BE2C (cell line): Measurements from ENCODE around the gene ATG4A.

Source experiments
- DNase-seq: peaks from one replicate; pipeline ENCODE4 v3.0.0-alpha.2; 2020
- H3K27me3 ChIP-seq: fragments of 250-450 bp; sonication (Bioruptor Pico); 2 replicates; pipeline ENCODE4 v1.5.1; 2020; ENCODE audit warnings: mild to moderate bottlenecking
- H3K36me3 ChIP-seq: fragments of 250-450 bp; sonication (Bioruptor Pico); 2 replicates; pipeline ENCODE4 v1.5.1; 2020; ENCODE audit warnings: mild to moderate bottlenecking
- H3K4me1 ChIP-seq: fragments of 250-450 bp; sonication (Bioruptor Pico); 2 replicates; pipeline ENCODE4 v1.5.1; 2020
- H3K4me3 ChIP-seq: 2 replicates; pipeline ENCODE4 v1.5.1; 2011; ENCODE audit warnings: low read depth, low read length
- H3K9me3 ChIP-seq: fragments of 250-450 bp; sonication (Bioruptor Pico); 2 replicates; pipeline ENCODE4 v1.5.1; 2020
- TF ChIP-seq, protein P1 (sequence below): IDR thresholded peaks from 2 replicates; pipeline ENCODE4 v1.5.1; 2012; ENCODE audit warnings: mild to moderate bottlenecking, low read depth, low read length

The ATG4A gene

DNA sequence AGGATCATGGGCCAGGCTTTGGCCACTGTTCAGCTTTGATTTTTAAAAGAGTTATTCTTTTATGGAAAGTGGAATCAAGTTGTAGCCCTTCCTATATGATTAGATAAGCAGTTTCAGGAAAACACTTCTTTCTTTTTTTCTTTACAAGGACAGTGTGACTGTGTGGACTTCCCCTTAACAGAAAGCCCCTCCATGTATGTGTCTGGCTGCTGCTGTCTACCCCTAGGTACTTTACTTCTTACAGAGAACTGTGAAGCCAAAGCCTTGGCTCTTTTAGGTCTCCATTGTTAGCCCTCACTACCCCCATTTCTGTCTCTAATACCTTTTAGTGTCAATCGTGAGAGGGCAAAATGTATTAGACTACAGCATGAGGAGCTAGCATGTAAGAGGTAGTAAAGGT is 27.6 kb upstream of the ATG4A start:
- no peak for DNase-seq
- Histone ChIP-seq H3K27me3 (peaks cover 3% of the 10 kb centered on the region; the same call in 1 of the 2 replicates), H3K4me1 (no peaks in the 10 kb centered on the region), H3K9me3 (no peaks in the 10 kb centered on the region), H3K36me3 (no peaks in the 10 kb centered on the region), H3K4me3 (no peak overlapping the region)
- TF ChIP-seq, protein P1, sequence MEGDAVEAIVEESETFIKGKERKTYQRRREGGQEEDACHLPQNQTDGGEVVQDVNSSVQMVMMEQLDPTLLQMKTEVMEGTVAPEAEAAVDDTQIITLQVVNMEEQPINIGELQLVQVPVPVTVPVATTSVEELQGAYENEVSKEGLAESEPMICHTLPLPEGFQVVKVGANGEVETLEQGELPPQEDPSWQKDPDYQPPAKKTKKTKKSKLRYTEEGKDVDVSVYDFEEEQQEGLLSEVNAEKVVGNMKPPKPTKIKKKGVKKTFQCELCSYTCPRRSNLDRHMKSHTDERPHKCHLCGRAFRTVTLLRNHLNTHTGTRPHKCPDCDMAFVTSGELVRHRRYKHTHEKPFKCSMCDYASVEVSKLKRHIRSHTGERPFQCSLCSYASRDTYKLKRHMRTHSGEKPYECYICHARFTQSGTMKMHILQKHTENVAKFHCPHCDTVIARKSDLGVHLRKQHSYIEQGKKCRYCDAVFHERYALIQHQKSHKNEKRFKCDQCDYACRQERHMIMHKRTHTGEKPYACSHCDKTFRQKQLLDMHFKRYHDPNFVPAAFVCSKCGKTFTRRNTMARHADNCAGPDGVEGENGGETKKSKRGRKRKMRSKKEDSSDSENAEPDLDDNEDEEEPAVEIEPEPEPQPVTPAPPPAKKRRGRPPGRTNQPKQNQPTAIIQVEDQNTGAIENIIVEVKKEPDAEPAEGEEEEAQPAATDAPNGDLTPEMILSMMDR, result no peak

DNA sequence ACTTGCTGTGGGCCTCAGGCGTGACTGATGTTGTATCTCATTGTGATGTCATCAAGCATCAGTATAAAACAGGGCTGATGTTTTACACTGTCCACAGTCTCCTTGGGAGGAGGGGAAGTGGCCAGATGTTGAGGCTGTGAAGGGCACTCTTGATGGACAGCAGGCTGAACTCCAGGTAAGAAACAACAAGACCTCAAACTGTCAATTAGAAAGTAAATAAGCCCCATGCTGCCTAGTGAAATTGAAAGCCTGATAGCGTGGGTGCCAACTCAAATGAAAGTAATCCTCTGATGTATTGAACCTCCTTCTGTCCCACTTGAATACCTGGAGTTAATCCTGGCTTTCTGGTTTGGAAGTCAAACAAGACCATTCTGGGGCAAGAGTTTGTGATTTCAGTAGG is 27.0 kb upstream of the ATG4A start:
- Histone ChIP-seq H3K9me3 (no peaks in the 10 kb centered on the region), H3K36me3 (no peaks in the 10 kb centered on the region), H3K4me1 (no peaks in the 10 kb centered on the region), H3K4me3 (no peak overlapping the region), H3K27me3 (peaks cover 3% of the 10 kb centered on the region; the same call in 1 of the 2 replicates)
- DNase-seq, result no peak
- TF ChIP-seq, protein P1, result no peak

DNA sequence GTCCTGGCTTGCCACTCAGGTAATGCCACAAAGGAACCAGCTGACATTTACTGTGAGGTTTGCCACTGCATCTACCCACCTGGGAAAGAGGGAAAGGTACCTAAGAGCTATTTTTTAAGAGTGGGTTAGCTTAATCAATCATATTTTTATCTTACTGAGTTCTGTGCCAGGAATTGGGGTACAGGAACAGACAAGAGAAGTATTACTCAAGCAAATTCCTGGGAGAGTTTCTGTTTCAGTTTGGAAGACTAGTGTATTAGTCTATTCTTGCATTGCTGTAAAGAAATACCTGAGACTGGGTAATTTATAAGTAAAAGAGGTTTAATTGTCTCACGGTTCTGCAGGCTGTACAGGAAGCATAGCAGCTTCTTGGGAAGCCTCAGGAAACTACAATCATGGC is 23.5 kb upstream of the ATG4A start:
- Histone ChIP-seq H3K36me3 (no peaks in the 10 kb centered on the region), H3K4me3 (no peak overlapping the region), H3K9me3 (no peaks in the 10 kb centered on the region), H3K4me1 (no peaks in the 10 kb centered on the region), H3K27me3 (peaks cover 3% of the 10 kb centered on the region; the same call in 1 of the 2 replicates)
- TF ChIP-seq, protein P1, result no peak
- no peak for DNase-seq

DNA sequence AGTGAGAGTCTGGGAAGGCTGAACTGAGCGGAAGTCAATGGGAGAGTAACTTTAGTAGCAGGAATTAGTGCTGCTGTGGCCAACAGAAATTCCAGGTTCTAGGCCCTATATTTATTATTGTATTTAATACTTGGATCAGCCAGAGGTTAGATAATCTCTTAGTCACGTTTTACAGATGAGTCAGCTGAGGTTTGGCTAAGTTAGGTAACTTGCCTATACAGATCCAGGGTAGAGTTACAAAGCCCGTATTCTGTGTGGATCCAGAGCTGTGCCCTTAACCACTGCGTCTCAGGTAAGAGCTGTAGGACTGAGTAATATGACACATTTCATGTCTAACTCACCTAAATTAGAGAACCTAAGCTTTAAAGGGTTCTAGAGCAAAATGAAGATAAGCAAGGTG is 20.7 kb upstream of the ATG4A start:
- Histone ChIP-seq H3K4me1 (no peaks in the 10 kb centered on the region), H3K27me3 (peaks cover 3% of the 10 kb centered on the region; the same call in 1 of the 2 replicates), H3K36me3 (no peaks in the 10 kb centered on the region), H3K9me3 (no peaks in the 10 kb centered on the region), H3K4me3 (no peak overlapping the region)
- no peak for DNase-seq
- TF ChIP-seq, protein P1, result no peak

DNA sequence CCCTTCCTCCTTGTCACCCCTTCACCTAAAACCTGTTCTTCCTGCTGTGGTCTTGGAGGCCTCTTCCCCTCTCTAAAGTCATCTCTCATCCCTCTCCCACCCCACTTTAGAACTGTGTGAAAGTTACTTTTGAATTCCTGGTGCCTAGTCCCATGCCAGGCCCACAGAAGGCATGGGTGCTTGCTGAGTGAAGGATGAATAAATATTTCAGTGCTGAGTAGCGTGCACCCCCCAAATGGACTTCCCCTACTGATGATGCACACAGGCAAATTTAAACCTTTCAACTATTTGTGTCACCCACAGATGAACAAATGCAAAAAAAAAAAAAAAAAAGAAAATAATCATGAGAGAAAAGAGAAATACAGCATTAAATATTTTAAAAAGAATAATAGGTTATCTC is 20.0 kb upstream of the ATG4A start:
- no peak for DNase-seq
- Histone ChIP-seq H3K4me1 (no peaks in the 10 kb centered on the region), H3K4me3 (no peak overlapping the region), H3K9me3 (no peaks in the 10 kb centered on the region), H3K27me3 (peaks cover 3% of the 10 kb centered on the region; the same call in 1 of the 2 replicates), H3K36me3 (no peaks in the 10 kb centered on the region)
- TF ChIP-seq, protein P1, result no peak

DNA sequence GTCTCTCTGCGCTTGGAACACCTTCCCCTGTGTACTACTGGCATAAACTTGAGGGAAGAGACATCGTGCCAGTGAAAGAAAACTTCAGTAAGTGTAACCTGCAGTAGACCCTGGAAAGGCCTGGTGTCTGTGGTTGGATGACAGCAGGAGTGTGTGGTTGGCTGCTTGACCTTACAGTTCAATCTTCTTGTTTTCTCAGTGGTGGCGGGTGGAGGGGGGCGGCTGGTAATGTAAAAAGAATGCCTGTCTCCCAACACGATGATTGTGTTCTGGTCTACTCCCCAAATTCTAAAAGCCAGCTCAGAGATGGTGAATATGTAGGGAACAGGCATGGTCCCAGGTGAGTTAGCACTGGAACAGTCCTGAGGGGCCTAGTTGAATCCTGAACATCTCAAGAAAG is 18.8 kb upstream of the ATG4A start:
- DNase-seq, result no peak
- Histone ChIP-seq H3K4me1 (no peaks in the 10 kb centered on the region), H3K4me3 (no peak overlapping the region), H3K27me3 (no peaks in the 10 kb centered on the region), H3K36me3 (no peaks in the 10 kb centered on the region), H3K9me3 (no peaks in the 10 kb centered on the region)
- TF ChIP-seq, protein P1, result no peak
